SU-DHL-6 (cell line): ENCODE measurements around the gene MBNL1.

Experiments
- H2AFZ ChIP-seq: fragments of 200-600 bp; sonication (generic); 2 replicates; pipeline ENCODE4 v1.6.1; 2014; ENCODE audit warnings: low read depth, mild to moderate bottlenecking, moderate library complexity, mixed read lengths, antibody characterized with exemption, low read length; ENCODE audit not compliant: severe bottlenecking
- H3F3A ChIP-seq: fragments of 200-600 bp; shearing (Covaris generic); 2 replicates; pipeline ENCODE4 v1.6.0; 2016; ENCODE audit warnings: antibody characterized with exemption, mild to moderate bottlenecking; ENCODE audit not compliant: insufficient read depth
- H3K27ac ChIP-seq: fragments of 200-600 bp; sonication (generic); 2 replicates; pipeline ENCODE4 v1.5.1; 2016; ENCODE audit warnings: low read depth, mild to moderate bottlenecking, low read length, moderate library complexity, mixed read lengths
- H3K27me3 ChIP-seq: fragments of 200-600 bp; sonication (generic), shearing (Covaris generic); 2 replicates; pipeline ENCODE4 v1.6.0; 2014; ENCODE audit warnings: mild to moderate bottlenecking, low read length
- H3K36me3 ChIP-seq: fragments of 200-600 bp; sonication (generic); 2 replicates; pipeline ENCODE4 v1.6.1; 2014; ENCODE audit warnings: mild to moderate bottlenecking, low read length, mixed read lengths
- H3K4me2 ChIP-seq: fragments of 300-600, 200-600 bp; shearing (Covaris generic), sonication (generic); 2 replicates; pipeline ENCODE4 v1.6.0; 2014; ENCODE audit warnings: low read length, low read depth, mild to moderate bottlenecking; ENCODE audit not compliant: poor library complexity, severe bottlenecking
- H3K4me3 ChIP-seq: fragments of 200-600 bp; sonication (generic); 2 replicates; pipeline ENCODE4 v1.5.1; 2014; ENCODE audit warnings: antibody characterized with exemption, low read length, mild to moderate bottlenecking, mixed read lengths; ENCODE audit not compliant: insufficient read depth, poor library complexity, severe bottlenecking
- H3K79me2 ChIP-seq: fragments of 200-600 bp; sonication (generic); 2 replicates; pipeline ENCODE4 v1.6.1; 2014; ENCODE audit warnings: mild to moderate bottlenecking, low read length, moderate library complexity; ENCODE audit not compliant: insufficient read depth
- H3K9ac ChIP-seq: fragments of 200-600 bp; sonication (generic); 2 replicates; pipeline ENCODE4 v1.7.0; 2014; ENCODE audit warnings: mild to moderate bottlenecking, low read length
- H3K9me2 ChIP-seq: fragments of 200-600 bp; sonication (generic); replicated peaks from 2 replicates; pipeline ENCODE4 v1.6.1; 2014; ENCODE audit warnings: low read length; ENCODE audit not compliant: insufficient read depth
- H3K9me3 ChIP-seq: fragments of 200-600 bp; sonication (generic); 2 replicates; pipeline ENCODE4 v1.6.1; 2014; ENCODE audit warnings: low read length, mixed read lengths; ENCODE audit not compliant: insufficient read depth
- H4K20me1 ChIP-seq: fragments of 200-600 bp; sonication (generic); 2 replicates; pipeline ENCODE4 v1.6.1; 2014; ENCODE audit warnings: low read depth, mild to moderate bottlenecking, antibody characterized with exemption, low read length, moderate library complexity, mixed read lengths
- EZH2phosphoT487 ChIP-seq: fragments of 200-600 bp; sonication (generic), shearing (Covaris generic); conservative IDR thresholded peaks from 2 replicates; pipeline ENCODE4 v1.6.1; 2018; ENCODE audit warnings: mild to moderate bottlenecking, antibody characterized with exemption, low read length, moderate library complexity, mixed read lengths
- TF ChIP-seq, protein P1 (sequence below): fragments of 200-600 bp; sonication (generic); IDR thresholded peaks from one replicate; pipeline ENCODE4 v1.5.1; 2017; ENCODE audit warnings: antibody characterized with exemption, mild to moderate bottlenecking, low read length, moderate library complexity; ENCODE audit not compliant: insufficient read depth, poor library complexity, severe bottlenecking

MBNL1 gene

DNA sequence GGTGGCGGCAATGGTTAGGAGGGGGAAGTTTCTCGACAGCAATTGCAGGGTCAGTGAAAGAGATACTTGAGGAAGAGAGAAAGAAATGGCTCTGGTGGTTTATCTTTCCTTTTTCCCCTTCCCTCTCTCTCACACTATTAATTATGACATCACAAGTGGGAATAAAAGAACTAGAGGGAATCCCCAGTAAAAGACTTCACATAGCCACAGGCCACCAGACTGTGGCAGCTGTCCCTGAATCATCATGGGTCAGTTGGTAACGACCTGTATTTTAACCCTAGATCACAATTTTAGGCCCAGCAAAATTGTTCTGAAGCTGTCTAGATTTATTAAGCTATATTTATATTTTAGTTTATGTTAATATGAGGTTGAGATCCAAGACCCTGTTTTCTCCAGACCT lies 40.3 kb downstream of the MBNL1 start:
- H3K9me2 ChIP-seq: no peaks in the 10 kb centered on the region
- no peaks in the 10 kb centered on the region for H3K27me3 ChIP-seq
- H3K4me3 ChIP-seq: no peak overlapping the region
- H3F3A ChIP-seq: peaks cover 49% of the 10 kb centered on the region; the same call in 1 of the 2 replicates
- peaks cover 56% of the 10 kb centered on the region for H4K20me1 ChIP-seq
- H3K36me3 ChIP-seq: peaks cover 43% of the 10 kb centered on the region; the same call in 1 of the 2 replicates
- no peak overlapping the region for H3K27ac ChIP-seq
- no peak for TF ChIP-seq EZH2phosphoT487
- TF ChIP-seq, protein P1, sequence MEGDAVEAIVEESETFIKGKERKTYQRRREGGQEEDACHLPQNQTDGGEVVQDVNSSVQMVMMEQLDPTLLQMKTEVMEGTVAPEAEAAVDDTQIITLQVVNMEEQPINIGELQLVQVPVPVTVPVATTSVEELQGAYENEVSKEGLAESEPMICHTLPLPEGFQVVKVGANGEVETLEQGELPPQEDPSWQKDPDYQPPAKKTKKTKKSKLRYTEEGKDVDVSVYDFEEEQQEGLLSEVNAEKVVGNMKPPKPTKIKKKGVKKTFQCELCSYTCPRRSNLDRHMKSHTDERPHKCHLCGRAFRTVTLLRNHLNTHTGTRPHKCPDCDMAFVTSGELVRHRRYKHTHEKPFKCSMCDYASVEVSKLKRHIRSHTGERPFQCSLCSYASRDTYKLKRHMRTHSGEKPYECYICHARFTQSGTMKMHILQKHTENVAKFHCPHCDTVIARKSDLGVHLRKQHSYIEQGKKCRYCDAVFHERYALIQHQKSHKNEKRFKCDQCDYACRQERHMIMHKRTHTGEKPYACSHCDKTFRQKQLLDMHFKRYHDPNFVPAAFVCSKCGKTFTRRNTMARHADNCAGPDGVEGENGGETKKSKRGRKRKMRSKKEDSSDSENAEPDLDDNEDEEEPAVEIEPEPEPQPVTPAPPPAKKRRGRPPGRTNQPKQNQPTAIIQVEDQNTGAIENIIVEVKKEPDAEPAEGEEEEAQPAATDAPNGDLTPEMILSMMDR: no peak
- H3K79me2 ChIP-seq: peaks cover 100% of the 10 kb centered on the region
- H3K9ac ChIP-seq: no peak overlapping the region
- no peak overlapping the region for H2AFZ ChIP-seq
- H3K9me3 ChIP-seq: no peaks in the 10 kb centered on the region
- H3K4me2 ChIP-seq: no peak overlapping the region

DNA sequence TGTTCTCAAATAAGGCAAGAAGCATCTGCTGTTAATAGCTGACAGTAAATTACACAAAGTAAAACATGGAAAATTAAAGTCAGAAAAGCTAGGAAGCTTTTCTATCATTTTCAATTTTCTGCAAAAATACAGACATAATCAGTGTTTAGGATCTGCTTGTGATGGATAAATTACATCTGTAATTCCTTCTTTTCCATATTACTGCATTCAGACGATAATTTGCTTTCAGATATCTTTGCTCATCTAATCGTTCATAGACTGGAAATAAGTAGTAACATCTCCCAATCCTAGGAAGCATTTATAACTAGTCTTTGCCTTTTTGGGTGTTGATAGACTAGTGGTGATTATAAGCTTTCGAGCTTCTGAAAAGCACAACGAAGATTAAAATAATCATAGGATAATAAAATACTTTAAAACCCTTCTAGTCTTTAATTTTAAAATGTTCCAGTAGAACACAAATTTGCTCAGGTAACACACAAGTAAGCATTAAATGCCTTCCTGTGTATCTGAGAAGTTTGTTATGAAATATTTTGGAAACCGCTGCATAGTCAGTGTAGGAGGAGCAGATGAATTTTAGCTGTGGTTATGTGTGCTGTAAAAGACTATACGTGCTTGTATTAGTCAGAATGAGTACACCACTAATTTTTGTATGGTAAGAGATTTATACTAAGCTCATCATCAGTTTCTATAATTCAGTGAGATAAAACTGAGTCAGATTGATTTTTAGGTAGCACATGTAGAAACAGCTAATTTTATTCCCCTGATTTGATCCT lies 41.0 kb downstream of the MBNL1 start:
- Histone ChIP-seq H3K27me3 (no peaks in the 10 kb centered on the region), H3F3A (peaks cover 43% of the 10 kb centered on the region; the same call in 1 of the 2 replicates), H3K4me2 (no peak overlapping the region), H2AFZ (no peak overlapping the region), H3K9me2 (no peaks in the 10 kb centered on the region), H3K9ac (no peak overlapping the region), H4K20me1 (peaks cover 54% of the 10 kb centered on the region), H3K4me3 (no peak overlapping the region), H3K79me2 (peaks cover 100% of the 10 kb centered on the region), H3K9me3 (no peaks in the 10 kb centered on the region), H3K27ac (no peak overlapping the region), H3K36me3 (peaks cover 37% of the 10 kb centered on the region; the same call in 1 of the 2 replicates)
- TF ChIP-seq, protein P1: no peak
- no peak for TF ChIP-seq EZH2phosphoT487

DNA sequence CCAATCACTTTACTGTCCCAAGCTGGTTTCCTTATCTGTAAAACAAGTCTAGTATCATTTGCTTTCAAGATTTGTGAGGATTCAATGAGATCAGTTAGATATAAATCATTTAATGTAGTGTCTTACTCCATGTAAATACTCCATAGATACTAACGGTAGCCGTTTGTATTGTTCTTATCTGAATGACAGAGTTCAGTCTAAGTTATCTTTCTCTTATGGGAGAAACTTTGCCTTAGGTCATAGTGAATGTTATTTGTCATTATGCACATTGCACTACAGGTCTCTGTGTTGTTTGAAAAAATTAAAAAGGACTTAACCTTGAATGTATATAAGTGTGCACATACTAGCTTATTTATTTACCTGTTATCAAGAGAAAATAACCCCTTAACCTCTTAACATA lies 44.7 kb downstream of the MBNL1 start:
- no peak overlapping the region for H3K9ac ChIP-seq
- no peaks in the 10 kb centered on the region for H3K27me3 ChIP-seq
- H3K4me2 ChIP-seq: no peak overlapping the region
- TF ChIP-seq, protein P1: no peak
- no peak for TF ChIP-seq EZH2phosphoT487
- no peaks in the 10 kb centered on the region for H3K9me3 ChIP-seq
- H3K4me3 ChIP-seq: no peak overlapping the region
- H3F3A ChIP-seq: peaks cover 43% of the 10 kb centered on the region; the same call in 1 of the 2 replicates
- H2AFZ ChIP-seq: no peak overlapping the region
- H3K79me2 ChIP-seq: peaks cover 100% of the 10 kb centered on the region
- no peaks in the 10 kb centered on the region for H3K9me2 ChIP-seq
- H3K27ac ChIP-seq: no peak overlapping the region
- peaks cover 65% of the 10 kb centered on the region for H4K20me1 ChIP-seq
- H3K36me3 ChIP-seq: peaks cover 27% of the 10 kb centered on the region; the same call in 1 of the 2 replicates
